K562 (cell line): ENCODE data around the gene ADI1. TPM values are rescaled to one million over a fixed set of nuclear protein-coding genes. Genes with fewer than 3 reads are reported as not detected.

ENCODE experiments used
- ARID1B ChIP-seq: fragments of 450-650 bp; IDR thresholded peaks from 2 replicates; pipeline ENCODE4 v1.6.1; 2016; ENCODE audit warnings: antibody characterized with exemption, mild to moderate bottlenecking, inconsistent platforms
- BHLHE40 ChIP-seq: IDR thresholded peaks from 2 replicates; pipeline ENCODE4 v1.6.1; 2011; ENCODE audit warnings: low read length, improper control_type of control experiment
- E2F3 ChIP-seq: fragments of 250-450 bp; sonication (Bioruptor Pico); IDR thresholded peaks from 2 replicates; pipeline ENCODE4 v1.4.0; 2020; ENCODE audit warnings: mild to moderate bottlenecking
- FOXK2 ChIP-seq, 2 experiments: fragments of 450-650 bp; IDR thresholded peaks in 1 of 2; conservative IDR thresholded peaks in 1 of 2; 2 replicates each; pipeline ENCODE4 v1.6.1; 2016; ENCODE audit warnings: low read depth in 2 of 2, mild to moderate bottlenecking in 1 of 2
- ILF3 ChIP-seq: fragments of 450-650 bp; IDR thresholded peaks from 2 replicates; pipeline ENCODE4 v1.6.1; 2018; ENCODE audit warnings: antibody characterized with exemption, mild to moderate bottlenecking, moderate library complexity, borderline replicate concordance
- MIER1 ChIP-seq: fragments of 450-650 bp; IDR thresholded peaks from 2 replicates; pipeline ENCODE4 v1.6.1; 2016; ENCODE audit warnings: antibody characterized with exemption, mild to moderate bottlenecking, low read depth
- MXI1 ChIP-seq: IDR thresholded peaks from 2 replicates; pipeline ENCODE4 v1.6.1; 2011; ENCODE audit warnings: low read depth, mild to moderate bottlenecking, improper control_type of control experiment, low read length
- NFE2L1 ChIP-seq: fragments of 450-650 bp; IDR thresholded peaks from 2 replicates; pipeline ENCODE4 v1.6.1; 2016; ENCODE audit warnings: missing genetic modification characterization, low read depth, mild to moderate bottlenecking, missing compliant biosample characterization, moderate library complexity, borderline replicate concordance
- PCBP1 ChIP-seq: fragments of 200-400 bp; formaldehyde crosslinking; IDR thresholded peaks from 2 replicates; pipeline ENCODE4 v1.6.1; 2018; ENCODE audit warnings: mild to moderate bottlenecking, low read depth, low read length; ENCODE audit not compliant: poor library complexity, severe bottlenecking
- RAD21 ChIP-seq, 2 experiments: fragments of 250-450 bp in 1 of 2; fragments of 450-650 bp in 1 of 2; sonication (Bioruptor Pico) in 1 of 2; formaldehyde crosslinking in 1 of 2; IDR thresholded peaks in 1 of 2; conservative IDR thresholded peaks in 1 of 2; 2 replicates each; pipeline versions ENCODE4 v1.4.0 to v1.8.0; 2020 to 2022; ENCODE audit warnings: mild to moderate bottlenecking in 2 of 2, moderate library complexity in 1 of 2
- TEAD4 ChIP-seq, 2 experiments: sonication (generic) in 1 of 2; formaldehyde crosslinking in 1 of 2; IDR thresholded peaks; 2 replicates each; pipeline versions ENCODE4 v1.6.1 to v1.8.0; 2012 to 2022; ENCODE audit warnings: borderline replicate concordance in 1 of 2, inconsistent platforms in 1 of 2, low read length in 1 of 2, mild to moderate bottlenecking in 1 of 2, missing genetic modification reagents in 1 of 2
- TOE1 ChIP-seq, 2 experiments: fragments of 450-650 bp in 1 of 2; sonication (generic) in 1 of 2; formaldehyde crosslinking in 1 of 2; IDR thresholded peaks; 2 replicates each; pipeline versions ENCODE4 v1.7.1 to v1.8.0; 2016 to 2022; ENCODE audit warnings: borderline replicate concordance in 2 of 2, mild to moderate bottlenecking in 2 of 2, antibody characterized with exemption in 1 of 2, inconsistent platforms in 1 of 2, low read depth in 1 of 2, missing genetic modification reagents in 1 of 2, moderate library complexity in 1 of 2
- ZBED1 ChIP-seq: IDR thresholded peaks from 2 replicates; pipeline ENCODE4 v1.6.1; 2014
- ZBTB1 ChIP-seq: sonication (generic); formaldehyde crosslinking; IDR thresholded peaks from 2 replicates; pipeline ENCODE4 v1.8.1; 2023; ENCODE audit warnings: missing genetic modification reagents, low read depth, mild to moderate bottlenecking, borderline replicate concordance
- ZKSCAN8 ChIP-seq: fragments of 200-800 bp; sonication (Bioruptor generic); IDR thresholded peaks from 2 replicates; pipeline ENCODE4 v1.6.1; 2016; ENCODE audit warnings: missing genetic modification characterization, missing compliant biosample characterization
- ZNF263 ChIP-seq: sonication (generic); formaldehyde crosslinking; IDR thresholded peaks from 2 replicates; pipeline ENCODE4 v1.8.0; 2022; ENCODE audit warnings: mild to moderate bottlenecking, missing genetic modification reagents, borderline replicate concordance
- ZNF316 ChIP-seq: fragments of 450-650 bp; IDR thresholded peaks from 2 replicates; pipeline ENCODE4 v1.6.1; 2016
- ZNF785 ChIP-seq: fragments of 250-450 bp; sonication (Bioruptor Pico); IDR thresholded peaks from 2 replicates; pipeline ENCODE4 v1.4.0; 2020; ENCODE audit warnings: mild to moderate bottlenecking
- polyA plus RNA-seq, 8 experiments: library from polyadenylated mRNA; depleted of rRNA in 4 of 8; stranded (reverse) in 5 of 8; unstranded in 3 of 8; fragments of >200 nt; fragmentation: Nextera tagmentation in 2 of 8; fragmentation: Illumina TruSeq in 1 of 8; extraction: Ambion mirVana in 2 of 8; extraction: Trizol in 1 of 8; gene quantifications; 2 replicates each; pipeline versions ENCODE4 v1.2.1 to v1.2.3, GENCODE V29; 2011 to 2014; ENCODE audit warnings: inconsistent platforms in 1 of 8, missing spikeins in 1 of 8
- total RNA-seq, 7 experiments: library from RNA; depleted of rRNA in 6 of 7; stranded (reverse); fragments of >200 nt in 6 of 7; fragmentation: Illumina TruSeq in 2 of 7; extraction: Trizol in 2 of 7; gene quantifications; 2 replicates each; pipeline versions ENCODE4 v1.2.1 to v1.2.3, GENCODE V29; 2011 to 2021; ENCODE audit warnings: low replicate concordance in 1 of 7
- TF ChIP-seq, protein P1 (sequence below), 2 experiments: fragments of 250-450 bp in 1 of 2; fragments of 450-650 bp in 1 of 2; sonication (Bioruptor Pico) in 1 of 2; IDR thresholded peaks; 2 replicates each; pipeline versions ENCODE4 v1.6.1 to v1.8.0; 2016 to 2021; ENCODE audit warnings: mild to moderate bottlenecking in 2 of 2, moderate library complexity in 2 of 2, missing compliant biosample characterization in 1 of 2, missing genetic modification characterization in 1 of 2
- TF ChIP-seq, protein P2 (sequence below): fragments of 250-450 bp; sonication (Bioruptor Pico); IDR thresholded peaks from 2 replicates; pipeline ENCODE4 v1.9.0; 2021; ENCODE audit warnings: mild to moderate bottlenecking
- TF ChIP-seq, protein P3 (sequence below): sonication (generic); formaldehyde crosslinking; IDR thresholded peaks from 2 replicates; pipeline ENCODE4 v1.8.0; 2022; ENCODE audit warnings: mild to moderate bottlenecking, missing genetic modification reagents

Gene ADI1
- total and polyA plus RNA-seq, 9 of the 15 experiments (the other 6 are each of a cell fraction or from before 2014, with no cell fraction given) = 6.1 to 51.0 (median 27.1) TPM

DNA sequence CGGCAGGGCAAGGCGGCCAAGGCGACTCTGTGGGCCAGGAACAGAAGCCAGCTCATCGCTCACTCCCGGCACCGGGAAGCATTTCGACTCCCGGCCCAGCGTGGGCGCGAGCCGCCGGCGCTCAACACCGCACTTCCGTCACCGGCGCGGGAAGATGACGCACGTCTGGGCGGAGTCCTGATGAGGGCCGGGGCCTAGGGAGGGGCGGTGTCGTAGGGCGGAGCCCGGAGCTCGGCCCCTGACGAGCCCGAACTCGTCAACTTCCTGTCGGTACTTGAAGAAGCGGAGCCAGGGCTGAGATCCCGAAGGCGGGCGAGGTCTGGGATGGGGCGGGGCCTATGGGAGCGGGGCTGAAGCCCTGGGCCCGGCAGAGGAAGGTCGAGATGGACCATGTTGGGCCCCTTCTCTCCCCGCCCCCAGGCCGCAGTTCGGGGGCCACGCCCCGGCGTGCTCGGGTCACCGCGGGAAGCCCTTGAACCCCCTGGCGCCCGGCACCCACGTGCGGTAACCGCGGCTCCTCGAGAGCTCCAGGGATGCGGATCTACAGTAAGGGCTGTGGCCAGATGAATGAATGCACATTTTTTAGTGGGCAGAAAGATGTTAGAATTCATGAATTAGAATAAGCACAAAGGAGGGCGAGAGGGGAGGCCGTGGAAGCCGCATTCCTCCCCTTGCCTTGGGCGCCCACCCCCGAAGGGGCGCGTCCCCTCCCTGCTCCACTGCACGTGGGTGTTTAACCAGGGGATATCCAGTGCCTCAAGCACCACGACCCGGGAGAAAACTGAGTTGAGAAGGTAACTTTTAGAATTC is 39.1 kb upstream of the ADI1 start, which contains the start of gene RNASEH1 (continued):
- TF ChIP-seq BHLHE40 = peak; percentile 83
- TF ChIP-seq ZNF263 (CRISPR knock-in tag) = 0 out of 2 replicates have a peak, but pooled peaks have one; percentile 60
- TF ChIP-seq, protein P1, sequence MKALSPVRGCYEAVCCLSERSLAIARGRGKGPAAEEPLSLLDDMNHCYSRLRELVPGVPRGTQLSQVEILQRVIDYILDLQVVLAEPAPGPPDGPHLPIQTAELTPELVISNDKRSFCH (CRISPR knock-in tag; IDR thresholded peaks at IDR 0.05) = no peak
- TF ChIP-seq, protein P1 (tag; IDR thresholded peaks at IDR 0.05) = peak; percentile 88
- 0 out of 2 replicates have a peak, but pooled peaks have one; percentile 8 for TF ChIP-seq ARID1B
- peak; percentile 26; the same call in 1 of the 2 replicates for TF ChIP-seq E2F3 (CRISPR knock-in tag)
- peak; percentile 78 to 80 for TF ChIP-seq FOXK2 (conservative IDR thresholded peaks at IDR 0.05 in 1 of 2, IDR thresholded peaks at IDR 0.05 in 1 of 2; ENCODE audit: low read depth in 2 of 2)
- peak; percentile 30 for TF ChIP-seq PCBP1
- TF ChIP-seq, protein P2, sequence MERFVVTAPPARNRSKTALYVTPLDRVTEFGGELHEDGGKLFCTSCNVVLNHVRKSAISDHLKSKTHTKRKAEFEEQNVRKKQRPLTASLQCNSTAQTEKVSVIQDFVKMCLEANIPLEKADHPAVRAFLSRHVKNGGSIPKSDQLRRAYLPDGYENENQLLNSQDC (CRISPR knock-in tag) = no peak
- TF ChIP-seq MXI1 = peak; percentile 97
- TF ChIP-seq ZKSCAN8 = no peak
- TF ChIP-seq ZNF316 = peak; percentile 50; the same call in 1 of the 2 replicates
- TF ChIP-seq ZNF785 (CRISPR knock-in tag) = no peak
- TF ChIP-seq, protein P3, sequence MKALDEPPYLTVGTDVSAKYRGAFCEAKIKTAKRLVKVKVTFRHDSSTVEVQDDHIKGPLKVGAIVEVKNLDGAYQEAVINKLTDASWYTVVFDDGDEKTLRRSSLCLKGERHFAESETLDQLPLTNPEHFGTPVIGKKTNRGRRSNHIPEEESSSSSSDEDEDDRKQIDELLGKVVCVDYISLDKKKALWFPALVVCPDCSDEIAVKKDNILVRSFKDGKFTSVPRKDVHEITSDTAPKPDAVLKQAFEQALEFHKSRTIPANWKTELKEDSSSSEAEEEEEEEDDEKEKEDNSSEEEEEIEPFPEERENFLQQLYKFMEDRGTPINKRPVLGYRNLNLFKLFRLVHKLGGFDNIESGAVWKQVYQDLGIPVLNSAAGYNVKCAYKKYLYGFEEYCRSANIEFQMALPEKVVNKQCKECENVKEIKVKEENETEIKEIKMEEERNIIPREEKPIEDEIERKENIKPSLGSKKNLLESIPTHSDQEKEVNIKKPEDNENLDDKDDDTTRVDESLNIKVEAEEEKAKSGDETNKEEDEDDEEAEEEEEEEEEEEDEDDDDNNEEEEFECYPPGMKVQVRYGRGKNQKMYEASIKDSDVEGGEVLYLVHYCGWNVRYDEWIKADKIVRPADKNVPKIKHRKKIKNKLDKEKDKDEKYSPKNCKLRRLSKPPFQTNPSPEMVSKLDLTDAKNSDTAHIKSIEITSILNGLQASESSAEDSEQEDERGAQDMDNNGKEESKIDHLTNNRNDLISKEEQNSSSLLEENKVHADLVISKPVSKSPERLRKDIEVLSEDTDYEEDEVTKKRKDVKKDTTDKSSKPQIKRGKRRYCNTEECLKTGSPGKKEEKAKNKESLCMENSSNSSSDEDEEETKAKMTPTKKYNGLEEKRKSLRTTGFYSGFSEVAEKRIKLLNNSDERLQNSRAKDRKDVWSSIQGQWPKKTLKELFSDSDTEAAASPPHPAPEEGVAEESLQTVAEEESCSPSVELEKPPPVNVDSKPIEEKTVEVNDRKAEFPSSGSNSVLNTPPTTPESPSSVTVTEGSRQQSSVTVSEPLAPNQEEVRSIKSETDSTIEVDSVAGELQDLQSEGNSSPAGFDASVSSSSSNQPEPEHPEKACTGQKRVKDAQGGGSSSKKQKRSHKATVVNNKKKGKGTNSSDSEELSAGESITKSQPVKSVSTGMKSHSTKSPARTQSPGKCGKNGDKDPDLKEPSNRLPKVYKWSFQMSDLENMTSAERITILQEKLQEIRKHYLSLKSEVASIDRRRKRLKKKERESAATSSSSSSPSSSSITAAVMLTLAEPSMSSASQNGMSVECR (CRISPR knock-in tag) = peak; percentile 97
- peak in 1 of 2 experiments; percentile 15; a peak in 1 of 4 replicates for TF ChIP-seq RAD21 (CRISPR knock-in tag; conservative IDR thresholded peaks at IDR 0.05 in 1 of 2, IDR thresholded peaks at IDR 0.05 in 1 of 2)
- TF ChIP-seq ZBED1 = no peak
- TF ChIP-seq MIER1 = peak; percentile 59; the same call in 1 of the 2 replicates
- TF ChIP-seq TOE1 (IDR thresholded peaks at IDR 0.05; ENCODE audit: borderline replicate concordance) = peak; percentile 59; the same call in 1 of the 2 replicates
- no peak for TF ChIP-seq TOE1 (CRISPR knock-in tag; IDR thresholded peaks at IDR 0.05; ENCODE audit: borderline replicate concordance, low read depth)
- peak; percentile 44 for TF ChIP-seq TEAD4 (IDR thresholded peaks at IDR 0.05; ENCODE audit: low read length)
- no peak for TF ChIP-seq TEAD4 (CRISPR knock-in tag; IDR thresholded peaks at IDR 0.05; ENCODE audit: borderline replicate concordance)
- no peak for TF ChIP-seq NFE2L1
- TF ChIP-seq ILF3 = no peak
- 0 out of 2 replicates have a peak, but pooled peaks have one; percentile 36 for TF ChIP-seq ZBTB1 (CRISPR knock-in tag)
